GM12878 (cell line): ENCODE data around the gene C4BPB. TPM values are rescaled to one million over a fixed set of nuclear protein-coding genes. Genes with fewer than 3 reads are reported as not detected.

Experiments
- ATAC-seq: fragments of 200-7000 bp; cut with Tn5 transposase; 3 replicates; pipeline ENCODE4 v1.9.1; 2020; ENCODE audit warnings: mild to moderate bottlenecking, moderate library complexity
- BruUV-seq: library from RNA; stranded (reverse); fragments of 400-500 nt; replicated peaks from 2 replicates; lab custom pipeline; 2021; lab: Mats Ljungman, UMichigan
- CTCF ChIA-PET: fragments of 300-600 bp; sonication (Branson Sonifier 250); formaldehyde crosslinking; extraction: SDS; loops from one replicate; lab custom pipeline; 2021; ENCODE audit warnings: inconsistent platforms; lab: Yijun Ruan, JAX
- POLR2A ChIA-PET: fragments of 350-600 bp; formaldehyde crosslinking; extraction: SDS; loops from one replicate; lab custom pipeline; 2021; ENCODE audit warnings: inconsistent platforms; lab: Charles Lee
- RAD21 ChIA-PET: fragments of 300-600 bp; sonication (Branson Sonifier 250); formaldehyde crosslinking; loops from one replicate; lab custom pipeline; 2023; ENCODE audit warnings: antibody characterized with exemption; ENCODE audit not compliant: unreplicated experiment; lab: Charles Lee
- SMC1A ChIA-PET: fragments of 300-600 bp; sonication (Branson Sonifier 250); formaldehyde crosslinking; loops from one replicate; lab custom pipeline; 2023; ENCODE audit not compliant: unreplicated experiment, uncharacterized antibody; lab: Charles Lee
- DNase-seq: peaks from one replicate; pipeline ENCODE4 v3.0.0-alpha.2; 2011; ENCODE audit warnings: low read depth, low spot score
- FAIRE-seq: peaks from 3 replicates; lab custom pipeline; 2011; peaks lifted over from hg19 to GRCh38; lab: Jason Lieb, UNC
- H2AFZ ChIP-seq: 2 replicates; pipeline ENCODE4 v1.6.0; 2011; ENCODE audit warnings: low read depth, low read length, control low read depth; ENCODE audit not compliant: control insufficient read depth
- H3K27ac ChIP-seq: 2 replicates; pipeline ENCODE4 v1.5.1; 2011; ENCODE audit warnings: control low read depth; ENCODE audit not compliant: control insufficient read depth, insufficient read depth
- H3K27me3 ChIP-seq, 2 experiments: replicated peaks in 1 of 2; 2 replicates each; pipeline versions ENCODE4 v1.6.0 to v1.6.1; 2011; ENCODE audit warnings: low read length in 1 of 2; ENCODE audit not compliant: control insufficient read depth in 2 of 2, insufficient read depth in 2 of 2
- H3K36me3 ChIP-seq, 2 experiments: 2 replicates each; pipeline ENCODE4 v1.5.1; 2011; ENCODE audit warnings: low read length in 1 of 2; ENCODE audit not compliant: control insufficient read depth in 2 of 2, insufficient read depth in 2 of 2
- H3K4me1 ChIP-seq: 2 replicates; pipeline ENCODE4 v1.6.1; 2011; ENCODE audit warnings: mild to moderate bottlenecking, low read length, moderate library complexity, mixed read lengths; ENCODE audit not compliant: control insufficient read depth, insufficient read depth
- H3K4me2 ChIP-seq: 2 replicates; pipeline ENCODE4 v1.6.0; 2011; ENCODE audit warnings: control low read depth; ENCODE audit not compliant: control insufficient read depth, insufficient read depth
- H3K4me3 ChIP-seq: fragments of 200-600 bp; sonication (generic); 2 replicates; pipeline ENCODE4 v1.5.1; 2016
- H3K79me2 ChIP-seq: 2 replicates; pipeline ENCODE4 v1.6.0; 2011; ENCODE audit warnings: low read length; ENCODE audit not compliant: control insufficient read depth, insufficient read depth
- H3K9ac ChIP-seq: 2 replicates; pipeline ENCODE4 v1.8.0; 2011; ENCODE audit warnings: low read length, control low read depth, mixed read lengths; ENCODE audit not compliant: control insufficient read depth, insufficient read depth
- H3K9me3 ChIP-seq: replicated peaks from 3 replicates; pipeline ENCODE4 v1.5.1; 2011; ENCODE audit warnings: mild to moderate bottlenecking, low read length; ENCODE audit not compliant: control insufficient read depth, insufficient read depth
- H4K20me1 ChIP-seq: 2 replicates; pipeline ENCODE4 v1.6.0; 2011; ENCODE audit not compliant: control insufficient read depth, insufficient read depth
- ATF7 ChIP-seq: fragments of 450-650 bp; IDR thresholded peaks from 2 replicates; pipeline ENCODE4 v1.6.1; 2016; ENCODE audit warnings: low read depth, mild to moderate bottlenecking
- CHD1 ChIP-seq: IDR thresholded peaks from 2 replicates; pipeline ENCODE4 v1.6.1; 2012; ENCODE audit warnings: low read depth, low read length, improper control_type of control experiment
- EP300 ChIP-seq, 2 experiments: fragments of 150-350 bp in 1 of 2; IDR thresholded peaks; 2 replicates each; pipeline ENCODE4 v1.6.1; 2011 to 2012; ENCODE audit warnings: low read depth in 2 of 2, low read length in 2 of 2, borderline replicate concordance in 1 of 2, improper control_type of control experiment in 1 of 2, inconsistent platforms in 1 of 2; ENCODE audit not compliant: control insufficient read depth in 1 of 2
- MEF2A ChIP-seq: IDR thresholded peaks from 2 replicates; pipeline ENCODE4 v1.6.1; 2011; ENCODE audit warnings: low read depth, mild to moderate bottlenecking, low read length, moderate library complexity; ENCODE audit not compliant: insufficient read depth
- MYC ChIP-seq: IDR thresholded peaks from 2 replicates; pipeline ENCODE4 v1.6.1; 2011; ENCODE audit warnings: mild to moderate bottlenecking, low read length, moderate library complexity, inconsistent platforms; ENCODE audit not compliant: insufficient read depth, insufficient replicate concordance, insufficient read length, severe bottlenecking
- POLR2AphosphoS2 ChIP-seq: IDR thresholded peaks from 2 replicates; pipeline ENCODE4 v1.6.1; 2011; ENCODE audit warnings: low read depth, mild to moderate bottlenecking, low read length, improper control_type of control experiment, moderate library complexity
- RAD51 ChIP-seq: fragments of 450-650 bp; IDR thresholded peaks from 2 replicates; pipeline ENCODE4 v1.6.1; 2016; ENCODE audit warnings: moderate library complexity, mild to moderate bottlenecking, inconsistent platforms
- SREBF2 ChIP-seq: IDR thresholded peaks from 2 replicates; pipeline ENCODE4 v1.6.1; 2012; ENCODE audit warnings: mild to moderate bottlenecking, low read length
- WRNIP1 ChIP-seq: IDR thresholded peaks from 2 replicates; pipeline ENCODE4 v1.6.1; 2011; ENCODE audit warnings: low read depth, low read length, improper control_type of control experiment, borderline replicate concordance
- YBX1 ChIP-seq: fragments of 450-650 bp; IDR thresholded peaks from 2 replicates; pipeline ENCODE4 v1.6.1; 2016; ENCODE audit warnings: antibody characterized with exemption
- YY1 ChIP-seq: IDR thresholded peaks from 2 replicates; pipeline ENCODE4 v1.6.1; 2011; ENCODE audit warnings: low read depth, mild to moderate bottlenecking, low read length
- WGBS: methylation state at CpG from one replicate; pipeline ENCODE4 v1.1.6; 2016; ENCODE audit warnings: low lambda C conversion rate; ENCODE audit not compliant: insufficient replicate concordance, insufficient coverage; ENCODE audit errors: missing lambda C conversion rate; 5-methylcytosine and 5-hydroxymethylcytosine counted together
- in situ Hi-C: fragments of 300-500 bp; cut with MboI; formaldehyde crosslinking; loops from 9 replicates; pipeline ENCODE4 v1.14.3; 2018; ENCODE audit warnings: mixed read lengths
- intact Hi-C: fragments of 100-400 bp; cut with micrococcal nuclease; formaldehyde crosslinking; loops from one replicate; pipeline ENCODE4 v1.14.2; 2022; ENCODE audit not compliant: unreplicated experiment
- polyA plus RNA-seq, 11 experiments: library from polyadenylated mRNA; depleted of rRNA in 4 of 11; unstranded in 6 of 11; stranded (reverse) in 5 of 11; fragments of >200 nt; fragmentation: Nextera tagmentation in 4 of 11; fragmentation: Illumina TruSeq in 1 of 11; extraction: Ambion mirVana in 4 of 11; extraction: Trizol in 1 of 11; gene quantifications; 1 replicate in 1 of 11; 2 replicates in 10 of 11; pipeline versions ENCODE4 v1.2.1 to v1.2.3, GENCODE V29; 2011 to 2016; ENCODE audit warnings: inconsistent platforms in 2 of 11, missing spikeins in 2 of 11, low read depth in 1 of 11
- total RNA-seq, 4 experiments: library from RNA; depleted of rRNA in 3 of 4; stranded (reverse); fragments of >200 nt in 3 of 4; fragmentation: Illumina TruSeq in 1 of 4; extraction: Trizol in 1 of 4; gene quantifications; 2 replicates each; pipeline versions ENCODE4 v1.2.1 to v1.2.3, GENCODE V29; 2013 to 2021
- TF ChIP-seq, protein P1 (sequence below): fragments of 150-350 bp; IDR thresholded peaks from 2 replicates; pipeline ENCODE4 v1.6.1; 2016; ENCODE audit warnings: low read depth, low read length
- TF ChIP-seq, protein P2 (sequence below): IDR thresholded peaks from 2 replicates; pipeline ENCODE4 v1.6.1; 2012; ENCODE audit warnings: low read depth, low read length, improper control_type of control experiment

Gene C4BPB
- total and polyA plus RNA-seq, 10 of the 15 experiments (the other 5 are each of a cell fraction or from before 2014, with no cell fraction given): 0.31 to 1.2 (median 0.53) TPM; not detected in 1

DNA sequence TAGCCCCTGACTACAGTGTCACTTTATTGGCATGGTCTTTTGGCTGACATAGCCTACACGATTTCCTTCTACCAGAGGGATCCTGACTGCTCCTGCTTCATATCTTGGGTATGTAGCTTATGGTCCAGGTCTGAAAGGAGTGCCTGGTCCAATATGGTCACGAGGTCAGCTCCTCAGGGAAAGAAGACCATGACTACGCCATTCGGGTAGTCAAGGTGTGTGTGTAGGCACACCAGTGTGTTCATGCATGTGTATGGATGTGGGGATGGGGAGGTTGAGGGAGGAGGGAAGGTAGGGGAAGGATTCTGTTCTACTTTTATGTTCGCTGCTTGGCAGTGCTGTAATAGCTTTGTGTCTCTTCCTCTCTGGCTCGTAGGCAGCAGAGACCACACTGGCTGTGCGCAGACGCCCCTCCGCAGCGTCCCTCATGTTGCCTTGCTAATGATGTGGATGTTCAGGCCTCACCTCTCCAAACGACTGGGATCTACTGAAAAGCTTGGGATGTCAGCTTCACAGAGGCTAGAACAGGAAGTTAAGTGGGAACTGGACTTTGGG lies 10.0 kb upstream of the C4BPB start:
- no TSS peak for BruUV-seq
- ChIA-PET RAD21 (interaction anchor here (1.3 to 2.1 kb wide), 3 partner anchors 26 to 421 kb away, joined by 3 to 7 read pairs (median 5); partner anchors contain the start of gene PFKFB2), CTCF (interaction anchor here (0.6 to 8.3 kb wide), 11 partner anchors 10 to 421 kb away, joined by 3 to 154 read pairs (median 3); partner anchors contain the start of genes C4BPB and PFKFB2), SMC1A (interaction anchor here (0.6 to 7.3 kb wide), 13 partner anchors 10 to 420 kb away, joined by 3 to 65 read pairs (median 3); partner anchors contain the start of genes C4BPB and YOD1), POLR2A (interaction anchor here (0.6 kb wide), 1 partner anchor 533 kb away, joined by 3 read pairs; no protein-coding TSS in a partner anchor)
- H3K4me1 ChIP-seq: no peaks in the 10 kb centered on the region
- DNase-seq: no peak
- intact Hi-C loops (loop anchor here (1.0 to 5.0 kb wide), 3 partner anchors 36 to 95 kb away; no protein-coding TSS in a partner anchor), in situ Hi-C loops (loop anchor here (5.0 kb wide), 1 partner anchor 329 kb away; no protein-coding TSS in a partner anchor)
- no peak for ATAC-seq
- H3K79me2 ChIP-seq: no peaks in the 10 kb centered on the region
- H3K36me3 ChIP-seq: no peaks in the 10 kb centered on the region
- H3K4me2 ChIP-seq: no peak overlapping the region
- H3K4me3 ChIP-seq: no peak overlapping the region
- H3K9ac ChIP-seq: no peak overlapping the region
- no peak overlapping the region for H3K27ac ChIP-seq
- H2AFZ ChIP-seq: no peak overlapping the region
- no peak for FAIRE-seq
- 61% methylated on average over 11 of the region's 11 CpGs for WGBS
- H3K9me3 ChIP-seq: no peaks in the 10 kb centered on the region
- H4K20me1 ChIP-seq: no peaks in the 10 kb centered on the region
- no peak for TF ChIP-seq YBX1
- TF ChIP-seq RAD51: no peak
- no peak for TF ChIP-seq SREBF2
- no peak for TF ChIP-seq YY1
- TF ChIP-seq ATF7: no peak
- no peak for TF ChIP-seq CHD1
- TF ChIP-seq MEF2A: no peak
- TF ChIP-seq EP300 (IDR thresholded peaks at IDR 0.05; ENCODE audit: borderline replicate concordance in 1 of 2, control insufficient read depth in 1 of 2, low read depth in 2 of 2, low read length in 2 of 2): no peak
- TF ChIP-seq, protein P1, sequence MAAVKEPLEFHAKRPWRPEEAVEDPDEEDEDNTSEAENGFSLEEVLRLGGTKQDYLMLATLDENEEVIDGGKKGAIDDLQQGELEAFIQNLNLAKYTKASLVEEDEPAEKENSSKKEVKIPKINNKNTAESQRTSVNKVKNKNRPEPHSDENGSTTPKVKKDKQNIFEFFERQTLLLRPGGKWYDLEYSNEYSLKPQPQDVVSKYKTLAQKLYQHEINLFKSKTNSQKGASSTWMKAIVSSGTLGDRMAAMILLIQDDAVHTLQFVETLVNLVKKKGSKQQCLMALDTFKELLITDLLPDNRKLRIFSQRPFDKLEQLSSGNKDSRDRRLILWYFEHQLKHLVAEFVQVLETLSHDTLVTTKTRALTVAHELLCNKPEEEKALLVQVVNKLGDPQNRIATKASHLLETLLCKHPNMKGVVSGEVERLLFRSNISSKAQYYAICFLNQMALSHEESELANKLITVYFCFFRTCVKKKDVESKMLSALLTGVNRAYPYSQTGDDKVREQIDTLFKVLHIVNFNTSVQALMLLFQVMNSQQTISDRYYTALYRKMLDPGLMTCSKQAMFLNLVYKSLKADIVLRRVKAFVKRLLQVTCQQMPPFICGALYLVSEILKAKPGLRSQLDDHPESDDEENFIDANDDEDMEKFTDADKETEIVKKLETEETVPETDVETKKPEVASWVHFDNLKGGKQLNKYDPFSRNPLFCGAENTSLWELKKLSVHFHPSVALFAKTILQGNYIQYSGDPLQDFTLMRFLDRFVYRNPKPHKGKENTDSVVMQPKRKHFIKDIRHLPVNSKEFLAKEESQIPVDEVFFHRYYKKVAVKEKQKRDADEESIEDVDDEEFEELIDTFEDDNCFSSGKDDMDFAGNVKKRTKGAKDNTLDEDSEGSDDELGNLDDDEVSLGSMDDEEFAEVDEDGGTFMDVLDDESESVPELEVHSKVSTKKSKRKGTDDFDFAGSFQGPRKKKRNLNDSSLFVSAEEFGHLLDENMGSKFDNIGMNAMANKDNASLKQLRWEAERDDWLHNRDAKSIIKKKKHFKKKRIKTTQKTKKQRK: no peak
- TF ChIP-seq WRNIP1: no peak
- TF ChIP-seq MYC: no peak
- TF ChIP-seq POLR2AphosphoS2: no peak
- TF ChIP-seq, protein P2, sequence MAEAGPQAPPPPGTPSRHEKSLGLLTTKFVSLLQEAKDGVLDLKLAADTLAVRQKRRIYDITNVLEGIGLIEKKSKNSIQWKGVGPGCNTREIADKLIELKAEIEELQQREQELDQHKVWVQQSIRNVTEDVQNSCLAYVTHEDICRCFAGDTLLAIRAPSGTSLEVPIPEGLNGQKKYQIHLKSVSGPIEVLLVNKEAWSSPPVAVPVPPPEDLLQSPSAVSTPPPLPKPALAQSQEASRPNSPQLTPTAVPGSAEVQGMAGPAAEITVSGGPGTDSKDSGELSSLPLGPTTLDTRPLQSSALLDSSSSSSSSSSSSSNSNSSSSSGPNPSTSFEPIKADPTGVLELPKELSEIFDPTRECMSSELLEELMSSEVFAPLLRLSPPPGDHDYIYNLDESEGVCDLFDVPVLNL: no peak
- no peaks in the 10 kb centered on the region for H3K27me3 ChIP-seq
